Muscle of leg (tissue), 11 donors: Measurements from ENCODE around the gene MTMR12. TPM values are rescaled to one million over a fixed set of nuclear protein-coding genes. Genes with fewer than 3 reads are reported as not detected.

Experiments
- DNase-seq: peaks from one replicate; pipeline ENCODE4 v3.0.0; 2013
- H3K27ac ChIP-seq: one replicate; pipeline ENCODE4 v1.5.1; 2013; ENCODE audit warnings: mild to moderate bottlenecking, low read length, control low read depth
- H3K27me3 ChIP-seq: one replicate; pipeline ENCODE4 v1.6.1; 2013; ENCODE audit warnings: low read length; ENCODE audit not compliant: control insufficient read depth, insufficient read depth
- H3K36me3 ChIP-seq: one replicate; pipeline ENCODE4 v1.6.1; 2013; ENCODE audit warnings: low read length; ENCODE audit not compliant: control insufficient read depth, insufficient read depth
- H3K4me1 ChIP-seq: one replicate; pipeline ENCODE4 v1.6.1; 2013; ENCODE audit warnings: low read length; ENCODE audit not compliant: control insufficient read depth, insufficient read depth
- H3K4me3 ChIP-seq: one replicate; pipeline ENCODE4 v1.5.1; 2013; ENCODE audit warnings: low read length, control low read depth
- H3K9me3 ChIP-seq: replicated peaks from 2 replicates; pipeline ENCODE4 v1.6.1; 2013; ENCODE audit warnings: low read depth, low read length; ENCODE audit not compliant: control insufficient read depth
- WGBS: methylation state at CpG from one replicate; pipeline ENCODE4 v1.1.5; 2013; ENCODE audit warnings: missing lambda C conversion rate; ENCODE audit not compliant: insufficient coverage; 5-methylcytosine and 5-hydroxymethylcytosine counted together
- polyA plus RNA-seq, 8 donors: library from polyadenylated mRNA; unstranded; fragments of 120-200 nt; gene quantifications; one replicate each; pipeline versions ENCODE4 v1.2.1 to v1.2.3, GENCODE V29; 2013; ENCODE audit warnings: inconsistent platforms in 1 of 8, low replicate concordance in 1 of 8; ENCODE audit not compliant: insufficient read length in 8 of 8, insufficient read depth in 1 of 8
- total RNA-seq: library from RNA; stranded (reverse); fragments of 120-200 nt; gene quantifications from one replicate; pipeline ENCODE4 v1.2.4, GENCODE V29; 2013

Gene MTMR12
- total and polyA plus RNA-seq, 9 donors: 12.9 to 19.2 (median 15.2) TPM

DNA sequence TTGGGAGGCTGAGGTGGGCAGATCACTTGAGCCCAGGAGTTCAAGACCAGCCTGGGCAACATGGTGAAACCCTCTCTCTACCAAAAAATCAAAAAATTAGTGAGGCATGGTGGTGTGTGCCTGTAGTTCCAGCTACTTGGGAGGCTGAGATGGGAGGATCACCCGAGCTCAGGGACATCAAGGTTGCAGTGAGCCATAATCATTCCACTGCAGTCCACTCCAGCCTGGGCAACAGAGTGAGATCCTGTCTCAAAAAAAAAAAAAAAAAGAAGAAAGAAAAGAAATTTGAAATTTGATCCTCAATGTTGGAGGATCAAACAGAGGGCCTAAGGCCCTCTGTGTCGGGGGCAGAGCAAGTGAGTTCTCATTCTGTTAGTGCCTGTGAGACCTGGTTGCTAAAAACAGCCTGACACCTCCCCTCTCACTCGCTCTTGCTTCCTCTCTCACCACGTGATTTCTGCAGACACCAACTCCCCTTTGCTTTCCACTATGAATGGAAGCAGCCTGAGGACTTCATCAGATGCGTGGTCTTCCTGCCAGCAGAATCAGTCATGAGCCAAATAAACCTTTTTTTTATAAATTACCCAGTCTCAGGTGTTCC lies 130.2 kb downstream of the MTMR12 start:
- H3K27me3 ChIP-seq: no peaks in the 10 kb centered on the region
- H3K9me3 ChIP-seq: peaks cover 3% of the 10 kb centered on the region
- H3K27ac ChIP-seq: no peak overlapping the region
- no peak for DNase-seq
- H3K4me1 ChIP-seq: no peaks in the 10 kb centered on the region
- H3K36me3 ChIP-seq: no peaks in the 10 kb centered on the region
- H3K4me3 ChIP-seq: no peak overlapping the region
- WGBS: 53% methylated on average over 3 of the region's 5 CpGs

Other genes starting within 250 kb of the MTMR12 start
- gene GOLPH3, start 138.6 kb downstream of the MTMR12 start, total RNA-seq: 40.3 TPM
- 10 to 100 TPM; 49.9 to 71.9 (median 57.5) TPM for gene GOLPH3, start 138.6 kb downstream of the MTMR12 start, polyA plus RNA-seq
- 65.1 TPM for gene ZFR, start 131.8 kb upstream of the MTMR12 start, total RNA-seq
- 10 to 100 TPM; 65.0 to 93.9 (median 82.5) TPM for gene ZFR, start 131.8 kb upstream of the MTMR12 start, polyA plus RNA-seq